Measurements from ENCODE around the gene SLC49A3. TPM values are rescaled to one million over a fixed set of nuclear protein-coding genes. Genes with fewer than 3 reads are reported as not detected.

The SLC49A3 gene
- total RNA-seq, 1 experiment from 2014 or later: 6.9 TPM

DNA sequence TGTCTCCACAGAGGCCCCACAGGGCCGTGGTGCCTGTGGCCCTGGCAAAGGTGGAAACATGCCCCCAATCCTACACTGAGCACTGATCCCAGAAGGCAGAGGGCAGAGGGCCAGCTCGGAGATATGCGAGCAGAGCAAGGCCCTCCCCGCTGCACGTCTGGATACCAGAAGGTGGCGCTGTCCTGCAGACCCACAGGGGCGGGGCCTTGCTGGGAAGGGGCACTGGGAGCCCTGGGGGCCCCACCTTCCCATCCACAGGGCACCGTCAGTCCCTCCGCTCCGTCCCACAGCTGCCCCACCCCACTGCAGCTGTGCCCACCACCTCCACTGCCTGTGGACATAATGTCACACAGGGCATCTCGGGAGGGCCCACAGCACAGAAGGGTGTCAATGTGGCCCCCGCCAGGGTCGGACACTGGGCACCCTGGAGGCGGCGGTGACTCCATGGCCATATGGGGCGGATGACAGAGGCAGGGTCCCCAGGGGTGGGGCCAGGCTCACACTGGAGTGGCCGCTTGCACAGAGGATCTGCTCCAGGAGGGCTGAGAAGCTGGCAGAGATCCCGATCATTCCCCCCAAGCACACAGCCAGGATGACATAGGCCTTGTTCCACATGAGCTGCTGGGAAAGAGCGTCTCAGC is 4.8 kb downstream of the SLC49A3 start:
- no peak overlapping the region for H2BK15ac ChIP-seq (ENCODE audit: low read depth, low read length)
- H3K79me1 ChIP-seq (ENCODE audit: insufficient read depth, low read depth, low read length, poor library complexity, severe bottlenecking): no peaks in the 10 kb centered on the region
- no peaks in the 10 kb centered on the region for H4K20me1 ChIP-seq (ENCODE audit: control insufficient read depth, insufficient read depth, insufficient read length)
- no peak overlapping the region for H2BK20ac ChIP-seq (ENCODE audit: low read depth, low read length, poor library complexity, severe bottlenecking)
- peak; percentile 97 for TF ChIP-seq CTCF (conservative IDR thresholded peaks at IDR 0.05)
- H3K18ac ChIP-seq (ENCODE audit: insufficient read length, low read depth, low read length): no peak overlapping the region
- Mint-ChIP-seq H3K9me3 (no peaks in the 10 kb centered on the region; a peak in 1 of 5 replicates), H3K27me3 (ENCODE audit: low read depth) (peaks cover 8% of the 10 kb centered on the region), H3K27ac (no peak overlapping the region), H3K36me3 (ENCODE audit: insufficient read depth in 1 of 3, low read depth in 3 of 3) (peaks cover 0 to 3% (median 0%) of the 10 kb centered on the region in 3 experiments; a peak in 2 of 7 replicates), H3K4me1 (peaks cover 6 to 26% of the 10 kb centered on the region in 2 experiments), H3K4me3 (peak overlapping the region in 1 of 2 experiments; percentile 20; a peak in 1 of 5 replicates)
- no peak overlapping the region for H2AFZ ChIP-seq (ENCODE audit: low read length)
- no peak overlapping the region for H2BK5ac ChIP-seq (ENCODE audit: insufficient read length, low read length)
- H3K23ac ChIP-seq (ENCODE audit: insufficient read length, low read depth, low read length): no peak overlapping the region
- H2AK5ac ChIP-seq (ENCODE audit: insufficient read length, low read length): no peak overlapping the region
- no CpG with 5 or more reads among the region's 19 CpGs for WGBS (ENCODE audit: extremely low coverage, insufficient read length, low lambda C conversion rate)
- H3K79me2 ChIP-seq (ENCODE audit: insufficient read depth, low read length): no peaks in the 10 kb centered on the region
- H3K56ac ChIP-seq (ENCODE audit: insufficient read length, low read depth, low read length): no peak overlapping the region
- H3K4me2 ChIP-seq (ENCODE audit: insufficient read depth, insufficient read length, low read length): no peak overlapping the region
- no peak overlapping the region; the same call in 1 of the 2 replicates for H3K14ac ChIP-seq (ENCODE audit: insufficient read depth, low read length)
- no peak overlapping the region for H4K5ac ChIP-seq (ENCODE audit: insufficient read length, low read depth, low read length)
- no peak overlapping the region for H3K9ac ChIP-seq (ENCODE audit: extremely low read depth, insufficient read length, low read length)
- H3K4me1 ChIP-seq (ENCODE audit: insufficient read depth, low read length): no peaks in the 10 kb centered on the region
- H3K23me2 ChIP-seq (ENCODE audit: insufficient read length, low read depth, low read length, poor library complexity, severe bottlenecking): peaks cover 5% of the 10 kb centered on the region
- no peak overlapping the region for H2BK12ac ChIP-seq (ENCODE audit: insufficient read length, low read depth, low read length)
- H3K9me3 ChIP-seq (ENCODE audit: control insufficient read depth, low read depth, low read length): no peaks in the 10 kb centered on the region
- no peak overlapping the region for H4K91ac ChIP-seq (ENCODE audit: insufficient read length, low read depth, low read length)
- no peak overlapping the region for H4K8ac ChIP-seq (replicated peaks; ENCODE audit: insufficient read length, low read depth, low read length)
- H3K27ac ChIP-seq (ENCODE audit: insufficient read length, low read depth, low read length): no peak overlapping the region
- H2BK120ac ChIP-seq (ENCODE audit: low read depth, low read length, poor library complexity, severe bottlenecking): no peak overlapping the region
- H3K4ac ChIP-seq (ENCODE audit: low read depth, low read length): no peak overlapping the region
- H3K27me3 ChIP-seq (ENCODE audit: insufficient read depth, low read length): no peaks in the 10 kb centered on the region
- no peak overlapping the region for H3T11ph ChIP-seq (ENCODE audit: low read length)
- DNase-seq: peak; percentile 89
